GM12892 (cell line): Measurements from ENCODE around the gene GLRX3.

Source experiments
- DNase-seq: peaks from one replicate; pipeline ENCODE4 v3.0.0; 2011; ENCODE audit not compliant: insufficient read length
- FAIRE-seq: peaks from 2 replicates; lab custom pipeline; 2011; peaks lifted over from hg19 to GRCh38; lab: Jason Lieb, UNC
- POLR2A ChIP-seq: IDR thresholded peaks from 2 replicates; pipeline ENCODE4 v1.6.1; 2011; ENCODE audit warnings: low read depth, low read length, control low read depth
- POLR2AphosphoS5 ChIP-seq: IDR thresholded peaks from 2 replicates; pipeline ENCODE4 v1.6.1; 2011; ENCODE audit warnings: low read depth, low read length, control low read depth
- TAF1 ChIP-seq: IDR thresholded peaks from 2 replicates; pipeline ENCODE4 v1.6.1; 2011; ENCODE audit warnings: low read depth, mild to moderate bottlenecking, control low read depth, low read length, borderline replicate concordance

GLRX3 gene

GRCh38 chr10:130221456-130222375 is 85.5 kb downstream of the GLRX3 start:
- FAIRE-seq: no peak
- no peak for DNase-seq

GRCh38 chr10:130222381-130222780 is 86.2 kb downstream of the GLRX3 start:
- no peak for TF ChIP-seq POLR2A
- no peak for TF ChIP-seq POLR2AphosphoS5
- no peak for TF ChIP-seq TAF1
- DNase-seq: no peak
- no peak for FAIRE-seq

More at GRCh38 chr10:130221456-130222375, 85.5 kb downstream of the GLRX3 start:
- TF ChIP-seq POLR2AphosphoS5: no peak
- no peak for TF ChIP-seq POLR2A

DNA sequence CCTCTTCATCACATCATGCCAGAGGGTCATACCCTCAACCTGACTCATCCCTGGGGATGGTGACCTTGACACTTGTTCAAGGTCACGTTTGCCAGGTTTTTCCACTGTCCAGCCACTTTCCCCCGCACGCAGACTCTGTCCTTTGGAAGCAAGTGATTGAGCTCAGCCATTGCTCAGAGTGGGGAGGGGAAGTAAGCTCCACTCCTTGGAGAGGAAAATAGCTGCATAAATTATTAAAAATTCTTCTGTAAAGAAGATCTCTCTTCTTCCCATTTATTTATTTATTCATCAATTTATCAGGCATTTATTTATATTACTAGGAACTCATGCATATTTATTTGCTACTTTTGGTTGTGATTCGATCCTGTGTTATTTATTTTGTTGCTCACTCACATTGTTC is 88.0 kb downstream of the GLRX3 start:
- no peak for TF ChIP-seq TAF1
- TF ChIP-seq POLR2A: no peak
- TF ChIP-seq POLR2AphosphoS5: no peak
- FAIRE-seq (no peak), DNase-seq (no peak)

DNA sequence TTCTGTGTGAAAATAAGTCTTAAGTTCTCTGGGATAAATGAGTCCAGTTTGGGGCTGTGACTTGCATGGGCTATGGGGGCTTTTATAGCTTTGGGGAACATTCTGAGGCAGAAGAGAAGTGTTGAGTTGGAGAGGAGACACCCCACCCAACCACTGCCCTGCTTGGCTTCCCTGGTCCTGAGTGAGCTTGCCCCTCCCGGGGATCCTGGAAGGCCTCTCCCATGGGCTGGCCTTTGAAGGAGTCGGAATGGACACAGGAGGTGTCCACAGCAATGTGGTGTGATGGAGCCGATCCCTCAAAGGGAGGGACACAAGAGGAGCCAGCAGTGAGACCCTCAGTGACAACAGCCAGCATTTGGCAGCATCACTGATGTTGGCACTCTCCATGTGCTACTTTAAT is 89.8 kb downstream of the GLRX3 start:
- FAIRE-seq: no peak
- TF ChIP-seq TAF1 (no peak), POLR2A (no peak), POLR2AphosphoS5 (no peak)
- no peak for DNase-seq

- TF ChIP-seq POLR2AphosphoS5: no peak
- TF ChIP-seq POLR2A: no peak
- no peak for TF ChIP-seq TAF1
- FAIRE-seq (no peak), DNase-seq (no peak)
These were observed 91.7 kb downstream of the GLRX3 start for GRCh38 chr10:130227883-130228282.
